GM12874 (cell line): Measurements from ENCODE around the gene LRRTM3.

Source experiments
- TF ChIP-seq, protein P1 (sequence below): IDR thresholded peaks from 2 replicates; pipeline ENCODE4 v1.5.1; 2011; ENCODE audit warnings: low read depth, mild to moderate bottlenecking, control low read depth, low read length, moderate library complexity; ENCODE audit not compliant: insufficient read depth

LRRTM3 gene

DNA sequence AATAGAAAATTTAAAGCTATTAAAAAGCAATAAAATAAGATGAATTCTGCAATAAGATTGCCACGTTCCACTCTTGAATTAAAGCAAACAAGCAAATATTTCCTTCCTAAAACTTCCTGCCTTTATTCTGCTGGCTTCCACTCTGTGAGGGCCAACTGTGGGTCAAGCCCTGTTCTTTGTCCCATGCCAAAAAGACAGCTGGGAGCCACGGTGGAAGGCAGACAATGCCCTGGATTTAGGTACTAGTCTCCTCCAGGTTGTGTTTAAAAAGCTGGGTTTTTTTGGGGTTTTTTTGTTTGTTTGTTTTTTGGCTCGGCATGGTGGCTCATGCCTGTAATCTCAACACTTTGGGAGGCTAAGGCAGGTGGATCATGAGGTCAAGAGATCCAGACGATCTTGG, 39.1 kb downstream of the LRRTM3 start:
- TF ChIP-seq, protein P1, sequence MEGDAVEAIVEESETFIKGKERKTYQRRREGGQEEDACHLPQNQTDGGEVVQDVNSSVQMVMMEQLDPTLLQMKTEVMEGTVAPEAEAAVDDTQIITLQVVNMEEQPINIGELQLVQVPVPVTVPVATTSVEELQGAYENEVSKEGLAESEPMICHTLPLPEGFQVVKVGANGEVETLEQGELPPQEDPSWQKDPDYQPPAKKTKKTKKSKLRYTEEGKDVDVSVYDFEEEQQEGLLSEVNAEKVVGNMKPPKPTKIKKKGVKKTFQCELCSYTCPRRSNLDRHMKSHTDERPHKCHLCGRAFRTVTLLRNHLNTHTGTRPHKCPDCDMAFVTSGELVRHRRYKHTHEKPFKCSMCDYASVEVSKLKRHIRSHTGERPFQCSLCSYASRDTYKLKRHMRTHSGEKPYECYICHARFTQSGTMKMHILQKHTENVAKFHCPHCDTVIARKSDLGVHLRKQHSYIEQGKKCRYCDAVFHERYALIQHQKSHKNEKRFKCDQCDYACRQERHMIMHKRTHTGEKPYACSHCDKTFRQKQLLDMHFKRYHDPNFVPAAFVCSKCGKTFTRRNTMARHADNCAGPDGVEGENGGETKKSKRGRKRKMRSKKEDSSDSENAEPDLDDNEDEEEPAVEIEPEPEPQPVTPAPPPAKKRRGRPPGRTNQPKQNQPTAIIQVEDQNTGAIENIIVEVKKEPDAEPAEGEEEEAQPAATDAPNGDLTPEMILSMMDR = no peak

- TF ChIP-seq, protein P1 = no peak
Measured at GRCh38 chr10:66980246-66980815, 54.5 kb downstream of the LRRTM3 start.

GRCh38 chr10:66981361-66982052, 55.7 kb downstream of the LRRTM3 start:
- TF ChIP-seq, protein P1 = no peak

GRCh38 chr10:66982053-66982420, 56.2 kb downstream of the LRRTM3 start:
- TF ChIP-seq, protein P1 = no peak

DNA sequence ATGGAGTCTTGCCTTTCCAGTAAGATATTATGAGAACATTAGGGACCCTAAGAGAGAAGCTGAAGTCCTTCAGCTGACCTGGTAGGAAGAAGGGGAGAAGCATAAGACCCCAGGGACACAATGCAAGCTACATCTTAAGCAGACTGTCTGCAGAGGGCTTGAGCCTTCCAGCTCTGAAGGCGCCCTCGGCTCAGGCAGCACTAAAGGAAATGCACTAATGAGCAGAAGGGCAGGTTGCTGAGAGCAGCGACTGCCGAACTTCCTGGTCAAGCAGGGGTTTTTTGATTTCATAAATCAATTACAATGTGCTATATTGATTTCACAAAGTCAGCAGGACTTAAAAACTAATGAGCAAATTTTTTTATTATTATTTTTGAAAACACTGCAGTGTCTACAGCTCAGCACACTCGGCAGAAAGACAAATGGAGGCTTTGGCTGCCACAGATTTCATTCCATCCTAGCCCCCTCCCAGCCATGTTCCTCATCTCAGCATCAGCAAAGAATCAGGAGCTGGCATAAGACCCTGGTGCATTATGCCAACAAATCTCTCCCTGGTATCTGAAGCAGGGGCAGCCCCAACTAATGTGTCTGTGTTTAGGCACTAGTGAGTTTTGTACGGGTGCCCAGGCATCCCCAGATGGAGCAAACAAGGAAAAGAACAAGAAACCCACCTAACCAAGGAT, 57.1 kb downstream of the LRRTM3 start:
- TF ChIP-seq, protein P1 = no peak

GRCh38 chr10:66983475-66983818, 57.6 kb downstream of the LRRTM3 start:
- TF ChIP-seq, protein P1 = no peak

DNA sequence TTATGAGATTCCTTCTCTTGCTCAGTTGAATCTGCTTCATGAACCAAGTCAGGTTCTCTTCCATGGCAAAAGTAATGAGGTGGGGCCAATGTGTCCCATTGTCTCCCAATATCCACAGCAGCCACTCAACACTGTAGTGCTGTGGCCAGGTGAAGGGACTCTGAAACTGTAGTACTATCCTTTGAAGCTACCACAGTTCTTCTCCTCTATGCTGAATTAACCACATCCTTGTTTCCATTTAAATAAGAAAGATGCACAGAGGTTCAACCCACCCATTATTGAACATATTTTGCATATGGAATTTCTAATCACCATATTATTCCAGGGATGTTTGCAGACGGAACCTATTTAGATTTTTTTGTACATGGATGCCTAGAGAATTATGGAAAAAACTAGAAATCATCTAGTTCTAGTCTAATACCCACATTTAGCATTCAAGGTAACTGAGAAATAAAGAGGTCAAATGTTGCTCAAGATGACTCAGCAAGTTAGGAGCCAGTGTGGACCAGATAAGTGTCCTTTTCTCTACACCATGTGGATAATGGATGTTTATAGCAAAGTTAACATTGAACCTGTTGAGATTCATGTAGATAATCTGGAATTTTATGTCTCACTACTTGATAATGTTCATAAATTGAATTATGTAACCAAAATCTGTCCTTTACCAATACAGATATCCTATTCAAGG, 64.5 kb downstream of the LRRTM3 start:
- TF ChIP-seq, protein P1 = no peak
